Measurements from ENCODE around the gene FAM149B1.
"Not testable (repeated sequence)": the region's sequence is repeated elsewhere in the genome, so short reads cannot be mapped to it uniquely, and the experiment has no call there.

The FAM149B1 gene

DNA sequence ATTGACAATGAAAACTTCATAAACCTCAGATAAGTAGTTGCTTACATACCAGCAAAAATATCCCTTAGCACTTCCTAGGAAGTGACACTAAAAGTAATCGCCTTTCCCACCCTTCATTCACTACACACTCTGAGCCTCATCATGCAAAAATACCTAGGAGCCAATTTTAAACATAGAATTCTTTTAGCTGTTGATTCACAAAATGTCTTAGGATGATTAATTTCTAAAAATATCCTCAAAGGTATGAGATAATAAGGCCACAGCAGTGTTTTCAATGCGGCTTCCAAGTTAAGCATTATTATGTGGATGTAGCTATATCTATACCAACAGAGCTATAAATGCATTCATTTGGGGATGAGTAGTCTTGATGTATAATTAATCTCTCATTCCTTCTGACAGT, 66.0 kb downstream of the FAM149B1 start:
- DNase-seq (ENCODE audit: low read depth) = no peak

DNA sequence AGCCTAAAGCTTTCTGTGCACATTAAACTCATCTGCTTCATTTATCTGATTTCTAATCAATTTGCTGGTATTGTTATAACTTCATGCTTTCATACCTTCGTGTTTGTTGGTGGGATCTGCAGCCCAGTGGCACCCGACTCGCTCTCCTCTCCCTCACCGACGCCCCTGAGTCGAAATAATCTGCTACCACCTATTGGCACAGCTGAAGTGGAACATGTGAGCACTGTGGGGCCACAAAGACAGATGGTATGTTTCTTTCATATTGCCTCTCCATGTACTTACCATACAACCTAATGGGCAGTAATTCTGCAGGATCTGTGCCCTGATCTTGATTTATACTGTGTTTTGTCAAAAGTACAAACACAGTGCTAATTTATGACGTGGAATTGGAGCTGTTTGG, 66.8 kb downstream of the FAM149B1 start:
- no peak for DNase-seq (ENCODE audit: low read depth)

DNA sequence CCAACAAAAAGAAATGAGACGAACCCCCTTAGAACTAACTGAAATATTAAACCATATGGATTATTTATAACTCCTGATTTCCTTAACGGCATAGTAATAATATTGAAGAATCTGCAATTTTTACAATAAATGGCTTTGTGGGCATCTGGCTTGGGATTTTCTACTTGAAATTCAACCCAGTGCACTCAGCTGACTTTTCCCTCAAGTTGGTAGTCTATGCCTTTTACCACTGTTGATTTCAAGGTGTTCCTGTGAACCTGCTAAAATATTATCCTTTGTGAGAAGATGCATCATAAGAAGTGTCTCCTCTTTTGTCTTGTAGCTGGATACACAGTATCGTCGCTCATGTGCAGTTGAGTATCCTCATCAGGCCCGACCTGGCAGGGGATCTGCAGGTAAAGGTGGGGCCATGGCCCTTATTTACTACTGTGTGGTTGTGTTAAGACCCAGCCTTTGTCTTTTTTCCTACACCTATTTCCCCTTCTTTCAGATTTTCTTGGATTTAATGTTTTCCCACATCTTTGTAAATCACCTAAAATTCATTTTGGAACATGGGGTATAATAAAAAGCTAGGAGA, 71.2 kb downstream of the FAM149B1 start:
- DNase-seq (ENCODE audit: low read depth) = no peak

DNA sequence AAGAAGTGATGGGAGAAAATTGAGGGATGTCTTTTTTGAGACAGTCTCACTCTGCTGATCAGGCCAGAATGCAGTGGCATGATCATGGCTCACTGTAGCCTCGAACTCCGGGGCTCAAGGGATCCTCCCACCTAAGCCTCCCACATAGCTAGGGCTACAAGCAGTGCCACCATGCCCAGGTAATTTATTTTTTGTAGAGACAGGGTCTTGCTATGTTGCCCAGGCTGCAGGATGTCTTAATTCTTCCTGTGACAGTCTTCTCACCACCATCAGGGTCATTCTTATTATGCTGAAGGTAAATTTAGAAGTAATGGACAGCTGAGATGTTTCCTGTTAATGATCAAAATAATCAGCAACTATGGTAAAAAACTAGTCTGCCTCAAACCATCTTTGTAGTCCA, 72.0 kb downstream of the FAM149B1 start:
- no peak for DNase-seq (ENCODE audit: low read depth)

DNA sequence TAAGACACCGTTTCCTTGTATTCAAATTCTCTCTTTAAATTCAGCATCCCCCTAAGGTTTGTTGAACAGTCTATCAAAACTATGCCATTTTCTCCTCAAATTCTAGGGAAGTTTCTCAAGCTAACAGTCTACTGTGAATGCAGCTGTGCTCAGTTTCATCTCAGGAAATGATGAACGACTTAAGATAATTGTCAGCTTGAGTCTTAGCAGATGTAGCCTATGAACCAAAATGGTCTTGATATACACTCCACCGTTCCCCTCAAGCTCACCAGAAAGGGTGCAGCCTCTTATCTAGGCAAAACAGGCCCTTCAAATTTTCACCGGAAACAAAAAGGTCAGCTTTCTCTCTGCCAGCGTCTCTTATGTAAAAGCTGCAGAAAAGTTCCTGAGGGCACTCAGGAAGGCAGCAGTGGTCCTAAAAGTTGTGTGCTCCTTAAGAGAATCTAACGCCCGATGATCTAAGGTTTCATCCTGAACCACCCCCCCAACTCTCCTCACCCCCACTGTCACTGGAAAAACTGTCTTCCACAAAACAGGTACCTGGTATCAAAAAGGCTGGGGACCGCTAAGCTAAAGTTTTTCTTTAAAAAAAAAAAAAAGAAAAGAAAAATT, 77.1 kb downstream of the FAM149B1 start:
- DNase-seq (ENCODE audit: low read depth) = no peak

DNA sequence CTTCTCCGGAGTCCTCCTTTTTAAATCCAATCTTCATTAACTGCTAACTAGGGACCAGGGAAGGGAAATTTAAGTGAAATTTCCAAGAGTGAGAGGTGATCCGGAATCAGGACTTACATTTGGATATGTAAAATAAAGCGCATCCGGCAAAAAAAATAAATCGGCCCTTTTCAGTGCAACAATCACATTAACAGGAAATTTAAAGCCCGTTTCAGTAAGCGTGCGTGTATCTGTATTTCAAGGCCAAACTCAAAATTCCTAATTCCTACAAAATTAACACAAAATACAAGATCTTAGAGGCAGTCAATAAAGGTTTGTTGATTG, 78.4 kb downstream of the FAM149B1 start:
- DNase-seq (ENCODE audit: low read depth) = no peak

DNA sequence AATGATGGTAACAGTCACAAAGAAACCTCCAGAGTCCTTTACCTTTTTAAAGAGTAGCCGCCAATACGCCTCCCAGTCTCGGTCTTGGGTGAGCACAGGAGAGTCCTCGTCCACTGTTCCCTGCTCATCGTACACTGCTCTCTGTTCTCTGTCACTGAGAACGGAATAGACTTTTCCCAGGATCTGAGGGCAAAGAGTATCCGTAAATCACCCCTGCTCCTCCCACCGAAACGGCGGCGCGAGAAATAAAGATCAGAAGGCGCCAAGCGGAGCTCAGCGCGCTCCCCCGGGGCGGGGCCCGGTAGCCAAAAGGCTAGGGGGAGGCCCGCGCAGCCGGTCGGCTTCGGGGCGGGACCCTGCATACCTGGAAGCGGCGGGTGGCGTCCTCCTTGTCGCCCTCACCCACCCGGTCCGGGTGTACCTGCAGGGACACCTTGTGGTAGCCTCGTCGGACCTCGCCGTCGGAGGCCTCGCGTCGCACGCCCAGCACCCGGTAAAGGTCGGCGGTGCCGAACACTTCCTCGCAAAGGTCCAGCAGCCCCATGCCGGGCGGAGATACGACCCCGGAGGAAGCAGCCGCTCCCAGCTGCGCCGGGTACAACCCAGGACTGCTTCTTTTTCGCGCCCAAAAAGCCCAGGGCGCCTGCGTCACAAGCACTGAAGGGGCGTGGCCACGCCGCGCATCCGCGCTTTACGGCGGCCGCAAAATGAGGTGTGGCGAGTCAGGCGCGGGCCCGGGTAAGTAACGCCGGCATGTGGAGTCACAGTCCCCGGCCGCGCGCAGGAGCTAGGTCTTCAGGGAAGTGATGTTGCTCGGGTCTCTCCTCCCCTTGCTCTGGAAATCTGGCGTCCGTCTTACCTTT, 79.0 kb downstream of the FAM149B1 start, which contains the start of gene DNAJC9:
DNAJC9 (minus strand) TSS at position 610 of the 863 bp plus-strand sequence; CDS start at position 544, 66 bp downstream.
- DNase-seq (ENCODE audit: low read depth) = peak; percentile 53

DNA sequence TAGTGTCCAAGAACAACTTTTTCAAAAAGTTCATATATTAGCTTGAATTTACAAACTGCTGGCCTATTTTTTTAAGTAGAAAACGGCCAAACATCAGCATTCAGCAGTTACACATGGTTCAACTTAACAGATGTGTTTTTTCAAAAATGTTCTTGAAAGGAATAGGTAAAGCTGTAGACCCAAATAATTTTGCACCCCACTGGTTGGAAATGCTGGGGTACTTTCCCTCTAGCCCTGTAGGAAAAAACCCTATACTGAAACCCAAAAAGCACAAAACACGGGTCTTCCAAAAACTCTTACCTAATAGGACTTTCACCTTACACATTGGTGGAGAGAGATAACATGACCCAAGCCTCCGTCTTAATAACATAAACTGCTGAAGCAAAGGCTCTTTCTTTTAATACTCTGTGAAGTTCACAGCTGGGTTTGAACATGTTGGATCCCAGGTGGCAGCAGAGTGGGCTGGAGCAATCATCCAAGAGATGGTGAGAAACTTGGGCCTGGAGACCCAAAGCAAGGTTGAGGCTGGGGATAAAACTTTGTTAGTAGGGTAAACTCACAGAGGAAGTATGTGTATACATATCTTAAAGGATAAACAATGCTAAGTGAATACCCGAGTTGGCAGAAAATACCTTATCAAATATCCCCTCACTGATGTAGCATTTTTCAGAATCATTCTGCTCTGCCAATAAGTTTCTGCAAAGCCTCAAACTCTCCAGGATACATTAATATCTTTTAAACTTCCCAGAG, 79.8 kb downstream of the FAM149B1 start:
- DNase-seq (ENCODE audit: low read depth) = no peak

DNA sequence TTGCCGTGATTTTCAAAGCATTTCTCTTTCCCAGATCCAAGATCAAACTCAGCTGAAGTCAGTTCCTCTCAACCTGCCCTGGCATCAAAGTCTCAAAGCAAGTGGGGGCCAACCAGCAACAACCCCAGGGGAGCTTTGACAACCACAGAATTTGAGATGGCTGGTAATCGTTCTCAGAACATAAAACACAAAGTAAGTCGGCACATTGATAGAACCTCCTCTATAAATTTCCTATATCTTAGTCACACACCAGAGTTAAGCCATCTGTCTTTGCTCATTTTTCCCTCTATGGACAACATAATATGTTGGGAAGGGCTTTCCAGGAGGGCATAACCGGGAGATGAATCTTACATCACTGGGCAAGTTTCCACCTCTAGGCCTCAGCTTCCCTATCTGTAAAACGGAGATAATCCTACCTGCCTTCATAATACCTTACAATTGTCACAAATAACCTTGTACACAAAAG, 80.4 kb downstream of the FAM149B1 start:
- no peak for DNase-seq (ENCODE audit: low read depth)

DNA sequence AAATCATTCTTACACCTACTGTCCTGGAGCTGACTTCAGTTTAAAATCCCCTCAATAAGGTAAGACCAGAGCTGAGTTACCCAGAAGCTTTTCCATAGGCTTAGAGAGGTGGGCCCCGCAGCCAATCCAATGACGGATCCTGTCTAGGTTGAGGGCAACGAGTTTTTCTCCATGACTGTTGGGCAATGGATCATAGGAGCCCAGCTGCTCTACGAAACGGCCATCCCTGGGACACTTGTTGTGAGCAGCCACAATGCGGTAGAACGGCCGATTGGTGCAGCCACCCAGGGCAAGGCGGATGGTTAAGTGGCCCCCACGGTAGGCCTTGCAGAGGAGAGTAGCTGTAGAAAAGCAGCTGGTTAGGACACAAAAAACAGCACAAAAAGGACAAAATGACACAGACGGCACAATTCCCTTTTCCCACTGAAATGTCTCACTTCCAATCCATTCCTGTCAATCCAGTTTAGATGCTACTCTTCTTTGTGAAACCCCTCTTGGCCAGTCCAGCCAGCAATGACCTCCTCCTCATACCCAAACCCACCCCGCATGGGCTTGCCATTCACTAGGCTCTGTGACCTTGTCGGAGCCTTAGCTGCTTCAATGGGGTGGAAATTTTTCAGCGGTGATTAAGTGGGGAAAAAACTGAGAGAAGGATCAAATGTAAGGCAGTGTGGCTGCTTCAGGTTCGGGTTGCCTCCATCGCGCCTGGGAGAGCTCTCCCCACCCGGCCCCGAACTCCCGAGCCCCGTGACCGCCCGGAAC, 83.9 kb downstream of the FAM149B1 start:
- no peak for DNase-seq (ENCODE audit: low read depth)

DNA sequence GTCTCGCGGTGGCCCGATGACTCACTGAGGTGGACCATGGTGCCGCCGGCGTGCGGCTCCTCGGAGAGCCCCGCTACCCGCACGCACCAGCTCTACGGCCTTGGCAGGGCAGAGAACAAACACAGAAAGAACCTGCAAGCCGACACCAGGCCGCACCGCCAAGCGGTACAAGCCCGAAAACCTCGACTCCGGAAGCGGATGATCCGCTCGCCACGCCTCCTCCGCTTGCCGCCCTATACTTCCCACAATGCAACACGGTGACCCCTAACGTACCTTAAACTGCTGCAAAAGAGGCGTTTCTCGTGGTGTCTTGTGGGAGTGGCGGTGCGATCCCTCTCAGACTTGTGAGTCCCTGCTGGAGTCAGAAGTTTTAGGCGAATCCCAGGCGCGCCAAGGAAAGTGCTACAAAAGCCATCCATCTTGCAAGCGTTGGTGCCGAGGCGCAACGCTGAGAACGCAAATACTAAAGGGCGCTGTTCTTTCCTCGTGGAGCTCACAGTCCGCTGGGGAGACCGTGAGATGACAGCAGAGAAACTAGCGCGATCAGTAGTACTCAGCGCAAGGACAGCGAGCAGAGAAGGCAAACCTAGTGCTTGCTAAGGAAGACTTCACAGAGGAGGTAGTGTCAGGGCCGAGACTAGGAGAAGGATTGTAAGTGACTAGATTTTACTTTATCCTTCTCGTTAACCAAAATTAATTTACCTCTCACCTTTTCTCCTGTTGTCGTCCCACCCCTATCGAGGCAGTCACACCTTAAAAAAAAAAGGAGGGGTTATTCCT, 84.7 kb downstream of the FAM149B1 start, which contains the start of gene MRPS16:
MRPS16 (minus strand) TSS at position 200 of the 780 bp plus-strand sequence; CDS start at position 38, 162 bp downstream.
- peak; percentile 89 for DNase-seq (ENCODE audit: low read depth)

DNA sequence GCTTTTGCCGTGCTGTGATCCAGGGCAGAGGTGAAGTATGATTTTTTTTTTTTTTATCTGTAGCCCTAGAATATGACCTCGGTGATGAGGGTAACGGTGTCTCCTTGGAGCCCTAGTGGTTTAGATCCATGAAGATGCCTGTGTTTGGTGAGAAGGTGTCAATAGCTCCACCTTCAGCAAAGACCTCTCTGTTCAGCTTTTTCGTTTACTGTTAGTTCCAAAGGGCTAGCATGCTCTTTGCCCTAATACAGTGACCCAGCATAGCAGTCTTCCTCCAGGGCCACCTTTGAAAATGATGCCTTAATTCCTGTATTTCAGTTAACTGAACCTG, 85.3 kb downstream of the FAM149B1 start:
- no peak for DNase-seq (ENCODE audit: low read depth)

DNA sequence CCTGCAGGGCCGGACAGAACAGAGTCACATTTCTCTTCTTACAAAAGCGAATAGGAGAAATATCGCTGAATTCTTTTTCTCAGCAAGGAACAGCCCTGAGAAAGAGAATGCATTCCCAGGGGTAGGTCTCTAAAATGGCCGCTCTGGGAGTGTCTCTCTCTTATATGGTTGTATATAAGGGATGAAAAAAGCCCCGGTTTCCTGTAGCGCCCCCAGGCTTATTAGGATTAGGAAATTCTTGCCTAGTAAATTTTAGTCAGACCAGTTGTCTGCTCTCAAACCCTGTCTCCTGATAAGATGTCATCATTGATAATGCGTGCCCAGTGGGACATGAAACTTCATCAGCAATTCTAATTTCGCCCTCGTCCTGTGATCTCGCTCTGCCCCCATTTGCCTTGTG, 90.7 kb downstream of the FAM149B1 start:
- not testable (repeated sequence) for DNase-seq (ENCODE audit: low read depth)

DNA sequence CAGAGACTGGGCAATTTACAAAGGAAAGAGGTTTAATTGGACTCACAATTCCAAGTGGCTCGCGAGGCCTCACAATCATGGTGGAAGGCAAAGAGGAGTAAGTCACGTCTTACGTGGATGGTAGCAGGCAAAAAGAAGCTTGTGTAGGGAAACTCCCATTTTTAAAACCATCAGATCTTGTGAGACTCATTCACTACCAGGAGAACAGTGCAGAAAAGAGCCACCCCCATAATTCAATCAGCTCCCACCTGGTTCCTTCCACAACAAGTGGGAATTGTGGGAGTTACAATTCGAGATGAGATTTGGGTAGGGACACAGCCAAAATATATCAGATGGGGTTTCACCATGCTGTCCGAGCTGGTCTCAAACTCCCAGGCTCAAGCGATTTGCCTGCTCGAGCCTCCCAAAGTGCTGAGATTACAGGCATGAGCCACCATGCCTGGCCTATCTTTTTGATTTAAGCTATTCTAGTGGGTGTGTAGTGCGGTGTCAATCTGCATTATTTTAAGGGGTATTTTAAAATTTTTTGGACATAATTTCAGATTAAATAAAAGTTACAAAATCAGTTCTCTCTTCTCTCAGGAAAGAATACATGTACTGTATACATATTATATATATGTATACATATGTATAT, 93.6 kb downstream of the FAM149B1 start:
- no peak for DNase-seq (ENCODE audit: low read depth)

DNA sequence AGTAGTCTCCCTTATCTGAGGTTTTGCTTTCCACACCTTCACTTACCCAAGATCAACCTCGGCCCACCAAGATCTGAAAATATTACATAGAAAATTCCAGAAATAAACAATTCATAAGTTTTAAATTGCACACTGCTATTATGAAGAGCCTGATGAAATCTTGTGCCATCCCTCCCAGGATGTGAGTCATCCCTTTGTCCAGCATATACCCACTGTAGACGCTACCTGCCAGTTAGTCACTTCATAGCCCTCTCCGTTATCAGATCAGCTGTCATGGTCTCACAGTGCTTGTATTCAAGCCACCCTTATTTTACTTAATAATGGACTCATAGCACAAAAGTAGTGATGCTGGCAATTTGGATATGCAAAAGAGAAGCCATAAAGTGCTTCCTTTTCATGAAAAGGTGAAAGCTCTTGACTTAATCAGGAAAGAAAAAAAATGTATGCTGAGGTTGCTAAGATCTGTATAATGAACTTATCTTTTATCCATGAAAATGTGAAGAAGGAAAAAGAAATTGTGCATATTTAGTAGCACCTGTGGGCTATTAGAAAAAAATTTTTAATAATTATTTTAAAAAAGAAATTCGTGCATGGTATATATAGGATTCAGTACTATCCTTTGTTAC, 94.3 kb downstream of the FAM149B1 start:
- no peak for DNase-seq (ENCODE audit: low read depth)

DNA sequence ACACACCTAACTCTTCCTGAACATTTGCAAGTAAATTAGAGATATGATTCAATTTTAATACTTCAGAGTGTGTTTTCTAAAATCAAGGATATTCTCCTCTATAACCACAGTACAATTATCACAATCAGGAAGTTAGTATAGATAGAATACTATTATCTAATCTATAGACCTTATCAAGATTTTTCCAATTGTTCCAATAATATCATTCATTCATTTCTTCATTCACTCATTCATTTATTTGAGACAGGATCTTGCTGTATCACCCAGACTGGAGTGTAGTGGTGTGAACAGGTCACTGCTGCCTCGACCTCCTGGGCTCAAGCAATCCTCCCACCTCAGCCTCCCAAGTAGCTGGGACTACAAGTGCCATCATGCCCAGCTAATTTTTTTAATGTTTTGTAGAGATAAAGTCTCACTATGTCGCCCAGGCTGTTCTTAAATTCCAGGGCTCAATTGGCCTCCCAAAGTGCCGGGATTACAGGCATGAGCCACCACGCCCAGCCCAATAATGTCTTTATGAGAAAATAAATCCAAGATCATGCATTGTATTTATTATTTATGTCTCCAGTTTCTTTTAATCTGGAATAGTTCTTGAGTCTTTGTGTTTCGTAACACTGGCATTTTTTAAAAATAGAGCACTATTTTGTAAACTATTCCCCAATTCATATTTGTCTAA, 95.1 kb downstream of the FAM149B1 start:
- no peak for DNase-seq (ENCODE audit: low read depth)

DNA sequence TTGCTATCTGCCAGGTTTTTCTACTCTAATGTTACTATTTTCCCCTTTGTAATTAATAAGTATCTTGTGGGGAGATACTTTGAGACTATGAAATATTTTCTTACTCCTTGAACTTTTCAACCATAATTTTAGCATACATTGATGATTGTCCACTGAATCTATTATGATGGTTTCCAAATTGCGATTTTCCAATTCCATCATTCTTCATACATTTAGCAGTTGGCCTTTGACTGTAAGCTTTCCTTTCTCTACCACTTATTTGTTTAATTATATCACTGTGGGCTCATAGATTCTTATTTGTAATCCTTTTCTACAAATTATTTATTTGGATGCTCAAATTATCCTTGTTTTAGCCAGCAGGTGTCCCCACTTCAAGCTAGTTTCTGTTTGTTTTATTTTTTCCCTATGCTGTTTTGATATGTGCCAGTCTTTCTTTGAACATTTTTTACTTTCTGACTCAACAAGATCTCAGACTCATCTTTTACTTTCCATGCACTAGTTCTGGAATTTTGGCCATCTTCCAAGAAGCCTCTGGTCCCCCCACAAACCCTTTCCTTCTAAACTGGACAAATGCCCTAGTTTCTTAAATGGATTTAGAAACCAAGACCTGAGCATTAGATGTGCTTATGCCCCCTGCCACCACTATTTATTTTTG, 95.9 kb downstream of the FAM149B1 start:
- DNase-seq (ENCODE audit: low read depth) = no peak

DNA sequence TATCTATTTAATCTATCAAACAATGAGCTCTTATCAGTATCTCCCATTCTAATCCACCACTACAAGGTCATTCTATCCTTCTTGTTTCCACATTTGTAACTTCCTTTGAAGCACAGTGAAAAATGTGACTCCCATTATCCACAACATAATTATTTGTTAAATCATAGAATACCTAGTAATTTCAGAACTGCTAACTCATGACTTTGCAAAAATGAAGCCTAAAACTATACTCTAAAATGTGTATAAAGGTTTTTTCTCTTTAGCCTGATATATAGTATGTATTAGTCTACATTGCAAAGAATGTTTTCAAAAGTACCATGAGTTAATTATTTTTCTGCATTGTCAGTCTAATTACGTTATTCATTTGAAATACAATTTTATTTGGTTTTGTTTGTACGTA, 96.5 kb downstream of the FAM149B1 start:
- no peak for DNase-seq (ENCODE audit: low read depth)

DNA sequence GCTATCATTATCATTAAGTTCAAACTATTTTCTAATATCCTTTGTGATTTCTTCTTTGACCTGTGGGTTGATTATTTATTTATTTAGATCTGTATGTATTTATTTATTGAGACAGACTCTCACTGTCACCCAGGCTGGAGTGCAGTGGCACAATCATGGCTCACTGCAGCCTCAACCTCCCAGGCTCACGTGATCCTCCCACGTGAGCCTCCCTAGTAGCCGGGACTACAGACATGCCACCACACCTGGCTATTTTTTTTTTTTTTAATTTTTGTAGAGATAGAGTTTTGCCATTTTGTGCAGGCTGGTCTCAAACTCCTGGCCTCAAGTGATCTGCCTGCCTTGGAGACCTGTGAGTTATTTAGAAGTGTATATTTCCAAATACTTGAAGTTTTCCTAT, 113.2 kb downstream of the FAM149B1 start:
- DNase-seq (ENCODE audit: low read depth) = no peak

Measured in GM04503 (cell line).